GM12878 (cell line): ENCODE measurements around the gene PI4KA. TPM values are rescaled to one million over a fixed set of nuclear protein-coding genes. Genes with fewer than 3 reads are reported as not detected.

ENCODE experiments used
- EZH2 ChIP-seq: IDR thresholded peaks from 2 replicates; pipeline ENCODE4 v1.6.1; 2012; ENCODE audit warnings: low read depth, mild to moderate bottlenecking, control low read depth, inconsistent platforms, low read length, borderline replicate concordance; ENCODE audit not compliant: control insufficient read depth
- GATAD2B ChIP-seq: fragments of 450-650 bp; conservative IDR thresholded peaks from 2 replicates; pipeline ENCODE4 v1.6.1; 2017; ENCODE audit warnings: low read depth, mild to moderate bottlenecking, moderate library complexity
- MXI1 ChIP-seq: fragments of 150-350 bp; IDR thresholded peaks from 2 replicates; pipeline ENCODE4 v1.6.1; 2011; ENCODE audit warnings: low read depth, mild to moderate bottlenecking, inconsistent platforms, low read length, improper control_type of control experiment
- NRF1 ChIP-seq: conservative IDR thresholded peaks from 2 replicates; pipeline ENCODE4 v1.6.1; 2011; ENCODE audit warnings: mild to moderate bottlenecking, low read depth, low read length, improper control_type of control experiment
- PAX8 ChIP-seq: fragments of 450-650 bp; IDR thresholded peaks from 2 replicates; pipeline ENCODE4 v1.6.1; 2017; ENCODE audit warnings: mild to moderate bottlenecking, moderate library complexity
- POU2F2 ChIP-seq: IDR thresholded peaks from 3 replicates; pipeline ENCODE4 v1.6.1; 2011; ENCODE audit warnings: low read depth, mild to moderate bottlenecking, low read length, borderline replicate concordance
- RAD21 ChIP-seq: IDR thresholded peaks from 2 replicates; pipeline ENCODE4 v1.6.1; 2011; ENCODE audit warnings: mild to moderate bottlenecking, low read depth, low read length, moderate library complexity; ENCODE audit not compliant: insufficient read depth
- polyA plus RNA-seq, 11 experiments: library from polyadenylated mRNA; depleted of rRNA in 4 of 11; unstranded in 6 of 11; stranded (reverse) in 5 of 11; fragments of >200 nt; fragmentation: Nextera tagmentation in 4 of 11; fragmentation: Illumina TruSeq in 1 of 11; extraction: Ambion mirVana in 4 of 11; extraction: Trizol in 1 of 11; gene quantifications; 1 replicate in 1 of 11; 2 replicates in 10 of 11; pipeline versions ENCODE4 v1.2.1 to v1.2.3, GENCODE V29; 2011 to 2016; ENCODE audit warnings: inconsistent platforms in 2 of 11, missing spikeins in 2 of 11, low read depth in 1 of 11
- total RNA-seq, 4 experiments: library from RNA; depleted of rRNA in 3 of 4; stranded (reverse); fragments of >200 nt in 3 of 4; fragmentation: Illumina TruSeq in 1 of 4; extraction: Trizol in 1 of 4; gene quantifications; 2 replicates each; pipeline versions ENCODE4 v1.2.1 to v1.2.3, GENCODE V29; 2013 to 2021
- TF ChIP-seq, protein P1 (sequence below): IDR thresholded peaks from 2 replicates; pipeline ENCODE4 v1.6.1; 2012; ENCODE audit warnings: low read depth, low read length, improper control_type of control experiment
- TF ChIP-seq, protein P2 (sequence below): fragments of 450-650 bp; formaldehyde crosslinking; IDR thresholded peaks from 2 replicates; pipeline ENCODE4 v1.4.0; 2022; ENCODE audit warnings: mild to moderate bottlenecking, moderate library complexity
- TF ChIP-seq, protein P3 (sequence below): fragments of 150-350 bp; IDR thresholded peaks from 2 replicates; pipeline ENCODE4 v1.6.1; 2016; ENCODE audit warnings: low read depth, low read length
- TF ChIP-seq, protein P4 (sequence below): fragments of 450-650 bp; IDR thresholded peaks from 2 replicates; pipeline ENCODE4 v1.6.1; 2016; ENCODE audit warnings: mild to moderate bottlenecking

PI4KA gene
- total and polyA plus RNA-seq, 10 of the 15 experiments (the other 5 are each of a cell fraction or from before 2014, with no cell fraction given) = 4.2 to 78.4 (median 42.1) TPM

DNA sequence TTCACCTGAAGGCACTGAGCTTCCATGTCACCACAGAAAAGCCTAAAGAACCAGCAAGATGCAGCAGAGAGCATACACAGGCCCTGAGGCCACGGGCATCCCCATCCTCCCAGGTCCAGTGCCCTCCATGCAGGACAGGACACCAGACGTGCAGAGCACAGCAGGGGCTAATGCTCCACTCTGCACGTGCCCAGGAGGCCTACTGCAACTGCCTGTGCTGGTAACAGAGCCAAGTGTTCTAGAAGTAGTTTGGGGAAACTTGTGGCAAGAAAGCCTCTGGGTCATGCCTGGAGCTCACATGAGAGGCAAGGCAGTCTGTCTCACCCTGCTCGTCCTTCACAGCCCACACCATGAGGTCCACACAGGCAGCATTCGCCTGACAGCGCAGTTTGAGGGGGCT, 54.0 kb downstream of the PI4KA start (continued):
- TF ChIP-seq POU2F2 = no peak
- TF ChIP-seq, protein P1, sequence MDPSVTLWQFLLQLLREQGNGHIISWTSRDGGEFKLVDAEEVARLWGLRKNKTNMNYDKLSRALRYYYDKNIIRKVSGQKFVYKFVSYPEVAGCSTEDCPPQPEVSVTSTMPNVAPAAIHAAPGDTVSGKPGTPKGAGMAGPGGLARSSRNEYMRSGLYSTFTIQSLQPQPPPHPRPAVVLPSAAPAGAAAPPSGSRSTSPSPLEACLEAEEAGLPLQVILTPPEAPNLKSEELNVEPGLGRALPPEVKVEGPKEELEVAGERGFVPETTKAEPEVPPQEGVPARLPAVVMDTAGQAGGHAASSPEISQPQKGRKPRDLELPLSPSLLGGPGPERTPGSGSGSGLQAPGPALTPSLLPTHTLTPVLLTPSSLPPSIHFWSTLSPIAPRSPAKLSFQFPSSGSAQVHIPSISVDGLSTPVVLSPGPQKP = no peak
- TF ChIP-seq, protein P2, sequence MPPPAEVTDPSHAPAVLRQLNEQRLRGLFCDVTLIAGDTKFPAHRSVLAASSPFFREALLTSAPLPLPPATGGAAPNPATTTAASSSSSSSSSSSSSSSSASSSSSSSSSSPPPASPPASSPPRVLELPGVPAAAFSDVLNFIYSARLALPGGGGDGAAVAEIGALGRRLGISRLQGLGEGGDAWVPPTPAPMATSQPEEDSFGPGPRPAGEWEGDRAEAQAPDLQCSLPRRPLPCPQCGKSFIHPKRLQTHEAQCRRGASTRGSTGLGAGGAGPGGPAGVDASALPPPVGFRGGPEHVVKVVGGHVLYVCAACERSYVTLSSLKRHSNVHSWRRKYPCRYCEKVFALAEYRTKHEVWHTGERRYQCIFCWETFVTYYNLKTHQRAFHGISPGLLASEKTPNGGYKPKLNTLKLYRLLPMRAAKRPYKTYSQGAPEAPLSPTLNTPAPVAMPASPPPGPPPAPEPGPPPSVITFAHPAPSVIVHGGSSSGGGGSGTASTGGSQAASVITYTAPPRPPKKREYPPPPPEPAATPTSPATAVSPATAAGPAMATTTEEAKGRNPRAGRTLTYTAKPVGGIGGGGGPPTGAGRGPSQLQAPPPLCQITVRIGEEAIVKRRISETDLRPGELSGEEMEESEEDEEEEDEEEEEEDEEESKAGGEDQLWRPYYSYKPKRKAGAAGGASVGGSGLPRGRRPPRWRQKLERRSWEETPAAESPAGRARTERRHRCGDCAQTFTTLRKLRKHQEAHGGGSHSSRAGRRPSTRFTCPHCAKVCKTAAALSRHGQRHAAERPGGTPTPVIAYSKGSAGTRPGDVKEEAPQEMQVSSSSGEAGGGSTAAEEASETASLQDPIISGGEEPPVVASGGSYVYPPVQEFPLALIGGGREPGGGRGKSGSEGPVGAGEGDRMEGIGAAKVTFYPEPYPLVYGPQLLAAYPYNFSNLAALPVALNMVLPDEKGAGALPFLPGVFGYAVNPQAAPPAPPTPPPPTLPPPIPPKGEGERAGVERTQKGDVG (CRISPR knock-in tag) = no peak
- no peak for TF ChIP-seq EZH2
- TF ChIP-seq NRF1 = no peak
- TF ChIP-seq, protein P3, sequence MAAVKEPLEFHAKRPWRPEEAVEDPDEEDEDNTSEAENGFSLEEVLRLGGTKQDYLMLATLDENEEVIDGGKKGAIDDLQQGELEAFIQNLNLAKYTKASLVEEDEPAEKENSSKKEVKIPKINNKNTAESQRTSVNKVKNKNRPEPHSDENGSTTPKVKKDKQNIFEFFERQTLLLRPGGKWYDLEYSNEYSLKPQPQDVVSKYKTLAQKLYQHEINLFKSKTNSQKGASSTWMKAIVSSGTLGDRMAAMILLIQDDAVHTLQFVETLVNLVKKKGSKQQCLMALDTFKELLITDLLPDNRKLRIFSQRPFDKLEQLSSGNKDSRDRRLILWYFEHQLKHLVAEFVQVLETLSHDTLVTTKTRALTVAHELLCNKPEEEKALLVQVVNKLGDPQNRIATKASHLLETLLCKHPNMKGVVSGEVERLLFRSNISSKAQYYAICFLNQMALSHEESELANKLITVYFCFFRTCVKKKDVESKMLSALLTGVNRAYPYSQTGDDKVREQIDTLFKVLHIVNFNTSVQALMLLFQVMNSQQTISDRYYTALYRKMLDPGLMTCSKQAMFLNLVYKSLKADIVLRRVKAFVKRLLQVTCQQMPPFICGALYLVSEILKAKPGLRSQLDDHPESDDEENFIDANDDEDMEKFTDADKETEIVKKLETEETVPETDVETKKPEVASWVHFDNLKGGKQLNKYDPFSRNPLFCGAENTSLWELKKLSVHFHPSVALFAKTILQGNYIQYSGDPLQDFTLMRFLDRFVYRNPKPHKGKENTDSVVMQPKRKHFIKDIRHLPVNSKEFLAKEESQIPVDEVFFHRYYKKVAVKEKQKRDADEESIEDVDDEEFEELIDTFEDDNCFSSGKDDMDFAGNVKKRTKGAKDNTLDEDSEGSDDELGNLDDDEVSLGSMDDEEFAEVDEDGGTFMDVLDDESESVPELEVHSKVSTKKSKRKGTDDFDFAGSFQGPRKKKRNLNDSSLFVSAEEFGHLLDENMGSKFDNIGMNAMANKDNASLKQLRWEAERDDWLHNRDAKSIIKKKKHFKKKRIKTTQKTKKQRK = no peak
- no peak for TF ChIP-seq RAD21
- no peak for TF ChIP-seq PAX8
- no peak for TF ChIP-seq GATAD2B
- TF ChIP-seq, protein P4, sequence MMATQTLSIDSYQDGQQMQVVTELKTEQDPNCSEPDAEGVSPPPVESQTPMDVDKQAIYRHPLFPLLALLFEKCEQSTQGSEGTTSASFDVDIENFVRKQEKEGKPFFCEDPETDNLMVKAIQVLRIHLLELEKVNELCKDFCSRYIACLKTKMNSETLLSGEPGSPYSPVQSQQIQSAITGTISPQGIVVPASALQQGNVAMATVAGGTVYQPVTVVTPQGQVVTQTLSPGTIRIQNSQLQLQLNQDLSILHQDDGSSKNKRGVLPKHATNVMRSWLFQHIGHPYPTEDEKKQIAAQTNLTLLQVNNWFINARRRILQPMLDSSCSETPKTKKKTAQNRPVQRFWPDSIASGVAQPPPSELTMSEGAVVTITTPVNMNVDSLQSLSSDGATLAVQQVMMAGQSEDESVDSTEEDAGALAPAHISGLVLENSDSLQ = no peak
- no peak for TF ChIP-seq MXI1
